SK-N-SH (cell line): Measurements from ENCODE around the gene XXYLT1. TPM values are rescaled to one million over a fixed set of nuclear protein-coding genes. Genes with fewer than 3 reads are reported as not detected.

Experiments
- CTCF ChIA-PET: fragments of 300-600, 350-600 bp; formaldehyde crosslinking; extraction: SDS; loops from one replicate; lab custom pipeline; 2021; lab: Yijun Ruan, JAX
- POLR2A ChIA-PET: fragments of 350-600 bp; sonication (Branson Sonifier 250); formaldehyde crosslinking; extraction: SDS; loops from one replicate; lab custom pipeline; 2020; ENCODE audit warnings: antibody characterized with exemption, inconsistent platforms; lab: Yijun Ruan, JAX
- DNase-seq: peaks from one replicate; pipeline ENCODE4 v3.0.0; 2012
- H2AFZ ChIP-seq: fragments of 200-600 bp; sonication (generic); 2 replicates; pipeline ENCODE4 v1.8.1; 2016; ENCODE audit warnings: antibody characterized with exemption, mild to moderate bottlenecking, low read depth
- H3F3A ChIP-seq: fragments of 200-600 bp; sonication (generic); replicated peaks from 2 replicates; pipeline ENCODE3; 2016; ENCODE audit warnings: antibody characterized with exemption, mild to moderate bottlenecking; ENCODE audit not compliant: insufficient read depth
- H3K27ac ChIP-seq, 2 experiments: fragments of 200-500 bp in 1 of 2; fragments of 200-600 bp in 1 of 2; sonication (Bioruptor generic) in 1 of 2; sonication (generic), shearing (Covaris generic) in 1 of 2; 2 replicates each; pipeline versions ENCODE4 v1.5.1 to v1.6.1; 2014 to 2016; ENCODE audit warnings: low read depth in 2 of 2, inconsistent platforms in 1 of 2, low read length in 1 of 2, mild to moderate bottlenecking in 1 of 2, mixed read lengths in 1 of 2
- H3K27me3 ChIP-seq: fragments of 200-600 bp; sonication (generic), shearing (Covaris generic); 2 replicates; pipeline ENCODE4 v1.6.1; 2016; ENCODE audit warnings: mixed run types; ENCODE audit not compliant: insufficient read depth
- H3K36me3 ChIP-seq, 2 experiments: fragments of 200-500 bp in 1 of 2; fragments of 200-600 bp in 1 of 2; sonication (Bioruptor generic) in 1 of 2; sonication (generic) in 1 of 2; replicated peaks in 1 of 2; 2 replicates each; pipeline versions ENCODE3 to v1.5.1; 2014 to 2016; ENCODE audit warnings: low read length in 1 of 2, mild to moderate bottlenecking in 1 of 2; ENCODE audit not compliant: insufficient read depth in 2 of 2, control insufficient read depth in 1 of 2
- H3K4me1 ChIP-seq, 2 experiments: fragments of 200-500 bp in 1 of 2; fragments of 200-600 bp in 1 of 2; sonication (Bioruptor generic) in 1 of 2; sonication (generic), shearing (Covaris generic) in 1 of 2; 2 replicates each; pipeline versions ENCODE4 v1.5.1 to v1.6.1; 2014 to 2016; ENCODE audit warnings: low read depth in 1 of 2, low read length in 1 of 2, mixed run types in 1 of 2; ENCODE audit not compliant: insufficient read depth in 2 of 2, control insufficient read depth in 1 of 2
- H3K4me2 ChIP-seq: fragments of 200-600 bp; sonication (generic), shearing (Covaris generic); 2 replicates; pipeline ENCODE4 v1.6.1; 2017; ENCODE audit warnings: mixed run types
- H3K4me3 ChIP-seq, 2 experiments: fragments of 200-500 bp in 1 of 2; fragments of 200-600 bp in 1 of 2; sonication (Bioruptor generic) in 1 of 2; sonication (generic), shearing (Covaris generic) in 1 of 2; 2 replicates each; pipeline versions ENCODE4 v1.5.1 to v1.8.1; 2014 to 2016; ENCODE audit warnings: low read depth in 2 of 2, inconsistent platforms in 1 of 2, low read length in 1 of 2, mild to moderate bottlenecking in 1 of 2, mixed read lengths in 1 of 2, moderate library complexity in 1 of 2
- H3K79me2 ChIP-seq: fragments of 200-600 bp; sonication (generic); 2 replicates; pipeline ENCODE4 v1.8.1; 2017; ENCODE audit warnings: mild to moderate bottlenecking; ENCODE audit not compliant: insufficient read depth
- H3K9ac ChIP-seq: fragments of 200-600 bp; sonication (generic); 2 replicates; pipeline ENCODE4 v1.6.1; 2017; ENCODE audit warnings: mixed run types
- H3K9me2 ChIP-seq: fragments of 200-600 bp; sonication (generic); 2 replicates; pipeline ENCODE4 v1.6.1; 2017; ENCODE audit warnings: mixed run types
- H3K9me3 ChIP-seq: fragments of 200-600 bp; sonication (generic); 2 replicates; pipeline ENCODE4 v1.6.1; 2017; ENCODE audit warnings: mixed run types, mild to moderate bottlenecking, moderate library complexity
- H4K20me1 ChIP-seq: fragments of 200-600 bp; sonication (generic); 2 replicates; pipeline ENCODE4 v1.6.1; 2017; ENCODE audit warnings: mild to moderate bottlenecking, mixed run types; ENCODE audit not compliant: insufficient read depth
- ELF1 ChIP-seq: IDR thresholded peaks from 2 replicates; pipeline ENCODE4 v1.4.0; 2012
- FOXJ3 ChIP-seq: sonication (generic); formaldehyde crosslinking; IDR thresholded peaks from 2 replicates; pipeline ENCODE4 v1.5.1; 2020; ENCODE audit warnings: mild to moderate bottlenecking, missing genetic modification reagents
- GABPA ChIP-seq: IDR thresholded peaks from 2 replicates; pipeline ENCODE4 v1.4.0; 2012; ENCODE audit warnings: low read depth, mild to moderate bottlenecking
- GATA2 ChIP-seq: sonication (generic); formaldehyde crosslinking; IDR thresholded peaks from 2 replicates; pipeline ENCODE4 v1.5.0; 2020; ENCODE audit warnings: mild to moderate bottlenecking, missing genetic modification reagents
- JUND ChIP-seq: IDR thresholded peaks from 2 replicates; pipeline ENCODE4 v1.4.0; 2012
- MXI1 ChIP-seq: IDR thresholded peaks from 2 replicates; pipeline ENCODE4 v1.6.1; 2012; ENCODE audit warnings: mild to moderate bottlenecking, low read depth, low read length, improper control_type of control experiment
- NFIC ChIP-seq: IDR thresholded peaks from 2 replicates; pipeline ENCODE4 v1.4.0; 2012; ENCODE audit warnings: borderline replicate concordance
- NRF1 ChIP-seq: IDR thresholded peaks from 2 replicates; pipeline ENCODE4 v1.6.1; 2012; ENCODE audit warnings: low read depth, mild to moderate bottlenecking, low read length
- PBX3 ChIP-seq: IDR thresholded peaks from 2 replicates; pipeline ENCODE4; 2012
- RAD21 ChIP-seq: IDR thresholded peaks from 2 replicates; pipeline ENCODE4 v1.6.1; 2012; ENCODE audit warnings: mild to moderate bottlenecking, low read length
- SIN3A ChIP-seq: IDR thresholded peaks from 2 replicates; pipeline ENCODE4 v1.6.1; 2012; ENCODE audit warnings: low read depth, mild to moderate bottlenecking, low read length, moderate library complexity, borderline replicate concordance
- USF2 ChIP-seq: fragments of 150-350 bp; IDR thresholded peaks from 2 replicates; pipeline ENCODE4 v1.6.1; 2017; ENCODE audit warnings: antibody characterized with exemption, low read length, low read depth, borderline replicate concordance
- ZBTB33 ChIP-seq: IDR thresholded peaks from 2 replicates; pipeline ENCODE4 v1.4.0; 2012; ENCODE audit warnings: low read depth, borderline replicate concordance
- WGBS: methylation state at CpG from one replicate; pipeline ENCODE4 v1.1.6; 2017; ENCODE audit warnings: low lambda C conversion rate; 5-methylcytosine and 5-hydroxymethylcytosine counted together
- polyA plus RNA-seq, 3 experiments: library from polyadenylated mRNA; depleted of rRNA; stranded (reverse); fragments of >200 nt; gene quantifications; 2 replicates each; pipeline ENCODE4 v1.2.3, GENCODE V29; 2012

XXYLT1 gene
- polyA plus RNA-seq, 1 of the 3 experiments (the other 2 are of a cell fraction), result 22.6 TPM

GRCh38 chr3:195120267-195120601 lies 150.7 kb downstream of the XXYLT1 start:
- no peaks in the 10 kb centered on the region for H4K20me1 ChIP-seq
- DNase-seq, result no peak
- no peaks in the 10 kb centered on the region for H3F3A ChIP-seq
- no peak overlapping the region for H3K4me3 ChIP-seq
- no peak overlapping the region for H2AFZ ChIP-seq
- H3K4me2 ChIP-seq, result peak overlapping the region; percentile 39; the same call in 1 of the 2 replicates
- H3K36me3 ChIP-seq, result no peaks in the 10 kb centered on the region
- no peak overlapping the region for H3K9ac ChIP-seq
- H3K4me1 ChIP-seq, result peaks cover 5 to 31% of the 10 kb centered on the region in 2 experiments; a peak in 1 of 4 replicates
- H3K9me3 ChIP-seq, result no peaks in the 10 kb centered on the region
- no peak for TF ChIP-seq GABPA
- TF ChIP-seq NFIC, result no peak
- no peak for TF ChIP-seq MXI1
- no peak for TF ChIP-seq PBX3
- no peak for TF ChIP-seq JUND
- TF ChIP-seq GATA2 (CRISPR knock-in tag), result no peak
- no peak for TF ChIP-seq SIN3A
- no peak for TF ChIP-seq RAD21
- TF ChIP-seq ELF1, result no peak
- no peak for TF ChIP-seq FOXJ3 (CRISPR knock-in tag)
- no peak for TF ChIP-seq ZBTB33
- no peak for TF ChIP-seq USF2
- TF ChIP-seq NRF1, result no peak
- TF ChIP-seq, all 33 proteins: peak for 0
- Histone ChIP-seq H3K79me2 (no peaks in the 10 kb centered on the region), H3K9me2 (no peaks in the 10 kb centered on the region), H3K27ac (peak overlapping the region in 1 of 2 experiments; percentile 79; a peak in 2 of 4 replicates), H3K27me3 (no peaks in the 10 kb centered on the region)
- POLR2A ChIA-PET, result no interaction called here
- 83% methylated on average over 1 of the region's 2 CpGs for WGBS
- CTCF ChIA-PET, result interaction anchor here (0.9 to 8.5 kb wide), 4 partner anchors 14 to 438 kb away, joined by 3 to 41 read pairs (median 12); partner anchors contain the start of gene XXYLT1
